Keratinocyte (primary cell): Measurements from ENCODE around the gene MFRP. TPM values are rescaled to one million over a fixed set of nuclear protein-coding genes. Genes with fewer than 3 reads are reported as not detected.

ENCODE experiments used
- DNase-seq: peaks from one replicate; pipeline ENCODE4 v3.0.0-alpha.2; 2011; ENCODE audit warnings: low read depth, missing footprints, low spot score
- FAIRE-seq: peaks from 2 replicates; lab custom pipeline; 2011; peaks lifted over from hg19 to GRCh38; lab: Jason Lieb, UNC
- H2AFZ ChIP-seq: 2 replicates; pipeline ENCODE4 v1.6.0; 2012; ENCODE audit warnings: low read length, control low read depth, inconsistent platforms; ENCODE audit not compliant: control insufficient read depth
- H3K27ac ChIP-seq: 2 replicates; pipeline ENCODE4 v1.5.1; 2011; ENCODE audit warnings: low read length; ENCODE audit not compliant: control insufficient read depth, insufficient read depth
- H3K27me3 ChIP-seq: 3 replicates; pipeline ENCODE4 v1.6.0; 2011; ENCODE audit warnings: low read length; ENCODE audit not compliant: control insufficient read depth, insufficient read depth; ENCODE audit errors: extremely low read depth
- H3K36me3 ChIP-seq, 2 experiments: 2 replicates in 1 of 2; 3 replicates in 1 of 2; pipeline ENCODE4 v1.5.1; 2011; ENCODE audit warnings: low read length in 2 of 2, mild to moderate bottlenecking in 1 of 2; ENCODE audit not compliant: control insufficient read depth in 2 of 2, insufficient read depth in 2 of 2; ENCODE audit errors: extremely low read depth in 1 of 2
- H3K4me1 ChIP-seq: 3 replicates; pipeline ENCODE4 v1.5.1; 2011; ENCODE audit warnings: low read length; ENCODE audit not compliant: control insufficient read depth, insufficient read depth; ENCODE audit errors: extremely low read depth
- H3K4me2 ChIP-seq: 3 replicates; pipeline ENCODE4 v1.6.0; 2011; ENCODE audit warnings: low read depth, low read length; ENCODE audit not compliant: control insufficient read depth, insufficient read depth; ENCODE audit errors: extremely low read depth
- H3K4me3 ChIP-seq, 3 experiments: fragments of 200-600 bp in 1 of 3; sonication (generic) in 1 of 3; 2 replicates in 2 of 3; 3 replicates in 1 of 3; pipeline ENCODE4 v1.5.1; 2011 to 2016; ENCODE audit warnings: low read length in 3 of 3, mild to moderate bottlenecking in 3 of 3, control low read depth in 2 of 3, inconsistent platforms in 1 of 3, low read depth in 1 of 3, mixed read lengths in 1 of 3, mixed run types in 1 of 3, moderate library complexity in 1 of 3; ENCODE audit not compliant: control insufficient read depth in 2 of 3, insufficient read depth in 2 of 3; ENCODE audit errors: extremely low read depth in 1 of 3
- H3K79me2 ChIP-seq: 2 replicates; pipeline ENCODE4 v1.6.0; 2012; ENCODE audit warnings: low read length; ENCODE audit not compliant: control insufficient read depth, insufficient read depth
- H3K9ac ChIP-seq: 3 replicates; pipeline ENCODE4 v1.6.0; 2011; ENCODE audit warnings: low read length; ENCODE audit not compliant: control insufficient read depth, insufficient read depth; ENCODE audit errors: extremely low read depth
- H3K9me1 ChIP-seq: 3 replicates; pipeline ENCODE4 v1.6.0; 2011; ENCODE audit warnings: low read length; ENCODE audit not compliant: control insufficient read depth, insufficient read depth; ENCODE audit errors: extremely low read depth
- H3K9me3 ChIP-seq: 2 replicates; pipeline ENCODE4 v1.5.1; 2012; ENCODE audit warnings: low read depth, low read length; ENCODE audit not compliant: control insufficient read depth
- H4K20me1 ChIP-seq: 3 replicates; pipeline ENCODE4 v1.6.0; 2011; ENCODE audit warnings: low read length; ENCODE audit not compliant: control insufficient read depth, insufficient read depth; ENCODE audit errors: extremely low read depth
- CTCF ChIP-seq, 3 experiments: IDR thresholded peaks in 1 of 3; conservative IDR thresholded peaks in 1 of 3; optimal IDR thresholded peaks in 1 of 3; 2 replicates in 2 of 3; 3 replicates in 1 of 3; pipeline versions ENCODE3 to v1.5.1; 2011; ENCODE audit warnings: low read length in 3 of 3, mild to moderate bottlenecking in 3 of 3, moderate library complexity in 2 of 3, control low read depth in 1 of 3, inconsistent platforms in 1 of 3; ENCODE audit not compliant: insufficient read depth in 2 of 3; ENCODE audit errors: extremely low read depth in 1 of 3
- EZH2 ChIP-seq: IDR thresholded peaks from one replicate; pipeline ENCODE4 v1.6.1; 2012; ENCODE audit warnings: inconsistent platforms, mild to moderate bottlenecking, low read length, moderate library complexity
- dilution Hi-C: fragments of 300-500 bp; cut with MboI; formaldehyde crosslinking; loops from one replicate; pipeline ENCODE4 v1.7.0; 2020; ENCODE audit warnings: low sequenced_read_pairs; ENCODE audit not compliant: extremely low pct_ligation_motif_present
- polyA plus RNA-seq, 5 experiments: library from polyadenylated mRNA; depleted of rRNA in 3 of 5; stranded (reverse) in 3 of 5; stranded (forward) in 1 of 5; unstranded in 1 of 5; fragments of >200 nt; gene quantifications; 1 replicate in 1 of 5; 2 replicates in 3 of 5; 3 replicates in 1 of 5; pipeline versions ENCODE4 v1.2.1 to v1.2.3, GENCODE V29; 2011 to 2012; ENCODE audit warnings: missing spikeins in 2 of 5, low read depth in 1 of 5, low replicate concordance in 1 of 5

Gene MFRP
- polyA plus RNA-seq, 1 donor (not counting 4 experiments of a cell fraction or from before 2014, with no cell fraction given), result not detected

GRCh38 chr11:119373059-119373920 lies 26.8 kb upstream of the MFRP start:
- no peak overlapping the region for H3K9ac ChIP-seq
- TF ChIP-seq CTCF (optimal IDR thresholded peaks at IDR 0.05 in 1 of 3, IDR thresholded peaks at IDR 0.05 in 1 of 3, conservative IDR thresholded peaks at IDR 0.05 in 1 of 3; ENCODE audit: extremely low read depth in 1 of 3, insufficient read depth in 2 of 3, low read length in 3 of 3) (no peak), EZH2 (no peak)
- H3K27ac ChIP-seq, result no peak overlapping the region
- H3K4me2 ChIP-seq, result no peak overlapping the region
- FAIRE-seq (no peak), DNase-seq (no peak)
- H3K79me2 ChIP-seq, result no peaks in the 10 kb centered on the region
- H3K27me3 ChIP-seq, result peaks cover 6% of the 10 kb centered on the region
- dilution Hi-C loops, result no loop called here
- H3K36me3 ChIP-seq, result no peaks in the 10 kb centered on the region
- no peak overlapping the region for H3K4me3 ChIP-seq
- no peaks in the 10 kb centered on the region for H3K9me3 ChIP-seq
- H4K20me1 ChIP-seq, result no peaks in the 10 kb centered on the region
- H3K9me1 ChIP-seq, result peaks cover 2% of the 10 kb centered on the region
- H3K4me1 ChIP-seq, result peaks cover 28% of the 10 kb centered on the region
- H2AFZ ChIP-seq, result no peak overlapping the region

GRCh38 chr11:119372260-119373058 lies 26.0 kb upstream of the MFRP start:
- H3K36me3 ChIP-seq, result no peaks in the 10 kb centered on the region
- peaks cover 6% of the 10 kb centered on the region for H3K27me3 ChIP-seq
- peaks cover 21% of the 10 kb centered on the region for H3K4me1 ChIP-seq
- H3K27ac ChIP-seq, result no peak overlapping the region
- no peak overlapping the region for H3K4me2 ChIP-seq
- no peaks in the 10 kb centered on the region for H4K20me1 ChIP-seq
- H3K79me2 ChIP-seq, result no peaks in the 10 kb centered on the region
- no peak overlapping the region for H3K9ac ChIP-seq
- dilution Hi-C loops, result no loop called here
- FAIRE-seq (no peak), DNase-seq (no peak)
- TF ChIP-seq EZH2 (no peak), CTCF (optimal IDR thresholded peaks at IDR 0.05 in 1 of 3, IDR thresholded peaks at IDR 0.05 in 1 of 3, conservative IDR thresholded peaks at IDR 0.05 in 1 of 3; ENCODE audit: extremely low read depth in 1 of 3, insufficient read depth in 2 of 3, low read length in 3 of 3) (no peak)
- peaks cover 2% of the 10 kb centered on the region for H3K9me1 ChIP-seq
- no peak overlapping the region for H3K4me3 ChIP-seq
- no peak overlapping the region for H2AFZ ChIP-seq
- no peaks in the 10 kb centered on the region for H3K9me3 ChIP-seq
